Stromal cell of bone marrow (primary cell): ENCODE data around the gene SSBP4.

Source experiments
- DNase-seq: peaks from one replicate; pipeline ENCODE4 v3.0.0-alpha.2; 2012; ENCODE audit warnings: low read depth

The SSBP4 gene

GRCh38 chr19:18433735-18434398, 14.7 kb downstream of the SSBP4 start:
- DNase-seq: no peak

DNA sequence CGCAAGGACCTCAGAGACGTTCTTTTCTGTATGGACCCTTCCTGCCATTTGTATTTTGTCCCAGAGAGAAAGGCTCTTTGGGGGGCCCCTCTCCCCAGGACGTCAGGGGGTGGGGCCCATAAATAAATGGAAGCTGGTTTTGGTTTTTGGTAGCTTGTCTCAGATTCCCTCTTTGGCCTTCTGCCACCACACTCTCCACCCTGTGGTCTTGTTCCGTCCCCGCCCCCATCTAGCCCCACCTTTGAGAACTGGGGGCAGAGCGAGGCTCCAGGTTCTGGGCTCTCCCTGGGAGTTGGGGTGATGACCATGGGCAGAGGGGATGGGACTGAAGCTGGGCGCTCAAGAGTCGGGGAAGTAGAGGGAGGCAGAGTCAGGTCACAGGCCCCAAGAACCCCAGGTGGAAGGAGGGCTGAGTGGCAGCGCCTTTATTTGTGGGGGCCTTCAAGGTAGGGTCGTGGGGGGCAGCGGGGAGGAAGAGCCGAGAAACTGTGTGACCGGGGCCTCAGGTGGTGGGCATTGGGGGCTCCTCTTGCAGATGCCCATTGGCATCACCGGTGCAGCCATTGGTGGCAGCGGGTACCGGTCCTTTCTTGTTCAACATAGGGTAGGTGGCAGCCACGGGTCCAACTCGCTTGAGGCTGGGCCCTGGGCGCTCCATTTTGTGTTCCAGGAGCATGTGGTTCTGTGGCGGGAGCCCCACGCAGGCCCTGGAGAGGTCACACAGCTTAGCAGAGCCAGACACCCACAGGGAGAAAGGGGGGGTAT, 15.4 kb downstream of the SSBP4 start:
- no peak for DNase-seq

DNA sequence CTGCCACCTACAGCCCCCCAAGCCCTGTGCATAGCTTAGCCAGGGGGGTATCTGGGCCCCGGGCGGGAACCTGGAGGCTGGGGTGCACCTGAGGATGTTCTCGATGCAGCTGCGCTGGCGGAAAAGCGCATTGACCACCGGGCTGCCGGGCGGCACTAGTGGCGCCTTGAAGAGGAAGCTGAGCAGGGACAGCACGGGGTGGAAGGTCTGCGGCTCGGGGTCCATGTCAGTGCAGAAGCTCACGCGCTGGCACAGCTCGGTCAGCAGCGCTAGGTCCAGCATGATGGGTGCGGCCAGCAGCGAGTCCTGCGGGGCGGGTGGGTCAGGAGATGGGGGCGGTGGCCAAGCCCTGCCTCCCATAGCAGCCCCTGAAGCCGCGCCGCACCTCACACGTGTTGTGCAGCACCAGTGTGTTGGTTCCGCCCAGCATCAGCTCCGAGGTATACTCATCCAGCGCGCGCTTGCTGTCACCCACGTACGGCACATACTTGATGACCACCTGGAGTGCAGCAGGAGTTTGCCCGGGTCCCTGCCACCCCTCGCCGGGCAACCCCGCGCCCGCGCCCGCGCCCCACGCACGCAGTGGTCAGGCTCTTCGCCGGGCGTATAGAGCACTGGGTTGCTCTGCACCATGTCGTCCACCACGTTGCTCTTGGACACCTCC, 16.1 kb downstream of the SSBP4 start:
- no peak for DNase-seq

GRCh38 chr19:18435842-18436670, 16.9 kb downstream of the SSBP4 start:
- no peak for DNase-seq

- no peak for DNase-seq
Observed at GRCh38 chr19:18436671-18437490, 17.7 kb downstream of the SSBP4 start.

DNA sequence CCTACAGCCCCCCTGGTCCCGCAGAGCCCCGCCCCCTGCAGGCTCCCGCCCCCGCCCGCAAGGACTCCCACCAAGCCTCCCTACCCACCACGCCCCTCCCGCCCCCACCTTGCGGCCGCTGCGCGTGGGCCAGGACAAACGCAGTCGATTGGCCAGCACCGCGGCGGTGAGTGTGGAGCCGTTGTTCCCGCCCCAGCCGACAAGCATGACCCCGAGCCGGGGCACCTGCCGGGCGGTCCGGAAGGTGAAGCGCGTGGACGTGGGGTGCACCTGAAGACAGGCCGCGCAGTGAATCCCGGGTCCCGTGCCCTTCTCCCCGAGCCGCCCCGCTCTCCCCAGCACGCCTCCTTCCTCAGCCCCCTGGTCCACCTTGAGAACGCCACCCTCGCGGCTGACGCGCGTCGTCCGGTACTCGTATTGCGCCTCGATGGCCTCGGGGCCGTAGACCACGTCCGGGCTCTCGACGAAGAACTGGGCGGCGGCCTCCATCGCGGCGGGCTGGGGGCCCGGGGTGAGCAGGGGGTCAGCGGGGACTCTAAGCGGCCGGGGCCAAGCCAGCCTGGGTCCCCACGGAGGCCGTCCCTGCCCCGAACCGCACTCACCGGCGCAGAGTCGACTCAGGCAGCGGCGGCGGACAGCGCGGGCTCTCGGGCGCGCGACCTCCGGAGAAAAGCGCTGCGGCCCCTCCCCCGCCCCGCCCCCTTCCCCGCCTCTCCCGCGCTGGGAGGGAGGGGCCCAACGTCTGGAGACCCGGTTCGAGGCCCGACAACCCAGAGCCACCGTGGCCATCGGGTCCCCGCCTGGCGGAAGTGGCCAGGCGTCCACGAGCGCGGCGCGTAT, 18.5 kb downstream of the SSBP4 start, which contains the start of gene ISYNA1:
ISYNA1 (minus strand) TSS at position 643 of the 840 bp plus-strand sequence; CDS start at position 489, 154 bp downstream.
- no peak for DNase-seq

DNA sequence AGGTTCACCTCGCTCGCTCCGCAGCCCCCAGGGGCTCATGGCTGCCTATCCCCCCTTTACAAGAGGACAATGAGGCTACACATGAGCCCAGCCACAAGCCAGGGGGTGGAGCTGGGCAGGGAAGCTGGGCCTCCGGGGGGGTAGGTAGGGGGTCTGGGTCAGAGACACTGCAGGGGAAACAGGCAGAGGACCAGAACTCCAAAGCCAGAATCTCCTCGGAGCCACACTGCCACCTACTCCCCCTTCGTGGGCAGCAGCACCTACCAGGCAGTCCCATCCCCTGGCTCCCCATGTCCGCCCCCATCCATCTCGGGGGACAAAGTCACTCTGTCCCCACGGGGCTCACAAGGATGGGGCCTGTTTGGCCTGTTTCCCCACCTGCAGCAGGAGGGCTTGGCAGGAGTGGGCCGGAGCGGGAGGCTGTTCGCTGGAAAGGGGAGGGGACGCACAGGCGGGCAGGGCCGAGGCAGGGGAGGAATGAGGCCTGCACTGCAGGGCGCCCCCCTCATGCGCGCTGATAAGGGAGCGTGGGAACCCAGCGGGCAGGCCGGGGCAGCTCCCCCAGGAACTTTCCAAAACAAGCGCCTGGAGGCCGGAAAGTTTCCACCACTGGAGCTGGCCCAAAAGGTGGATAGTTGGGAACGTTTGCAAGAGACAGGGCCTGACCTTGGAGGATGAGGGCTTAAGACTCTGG, 19.3 kb downstream of the SSBP4 start:
- DNase-seq: no peak

GRCh38 chr19:18439025-18439909, 20.1 kb downstream of the SSBP4 start:
- no peak for DNase-seq

GRCh38 chr19:18439910-18440237, 20.7 kb downstream of the SSBP4 start:
- DNase-seq: no peak

DNA sequence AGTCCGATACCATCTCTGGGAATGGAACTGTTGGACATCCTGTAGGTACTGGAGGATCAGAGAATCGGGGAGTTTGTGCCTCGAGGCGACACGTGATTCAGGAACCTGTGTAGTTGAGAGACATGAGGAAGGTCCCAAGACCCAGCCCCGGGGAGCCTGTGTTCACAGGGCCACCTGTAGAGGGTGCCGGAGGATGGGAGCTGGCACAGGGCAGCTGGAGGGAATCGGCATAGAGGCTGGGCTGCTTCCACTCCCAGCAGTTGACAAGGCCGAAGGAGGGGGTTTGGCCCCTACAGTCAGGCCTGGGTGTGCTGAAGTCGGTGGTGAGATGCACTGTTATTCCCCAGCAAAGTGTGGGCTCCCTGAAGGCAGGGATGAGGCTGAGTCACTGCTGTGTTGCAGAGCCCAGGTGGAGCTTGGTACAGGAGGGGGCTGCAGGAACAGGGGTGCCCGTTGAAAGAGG, 21.2 kb downstream of the SSBP4 start:
- DNase-seq: no peak

DNA sequence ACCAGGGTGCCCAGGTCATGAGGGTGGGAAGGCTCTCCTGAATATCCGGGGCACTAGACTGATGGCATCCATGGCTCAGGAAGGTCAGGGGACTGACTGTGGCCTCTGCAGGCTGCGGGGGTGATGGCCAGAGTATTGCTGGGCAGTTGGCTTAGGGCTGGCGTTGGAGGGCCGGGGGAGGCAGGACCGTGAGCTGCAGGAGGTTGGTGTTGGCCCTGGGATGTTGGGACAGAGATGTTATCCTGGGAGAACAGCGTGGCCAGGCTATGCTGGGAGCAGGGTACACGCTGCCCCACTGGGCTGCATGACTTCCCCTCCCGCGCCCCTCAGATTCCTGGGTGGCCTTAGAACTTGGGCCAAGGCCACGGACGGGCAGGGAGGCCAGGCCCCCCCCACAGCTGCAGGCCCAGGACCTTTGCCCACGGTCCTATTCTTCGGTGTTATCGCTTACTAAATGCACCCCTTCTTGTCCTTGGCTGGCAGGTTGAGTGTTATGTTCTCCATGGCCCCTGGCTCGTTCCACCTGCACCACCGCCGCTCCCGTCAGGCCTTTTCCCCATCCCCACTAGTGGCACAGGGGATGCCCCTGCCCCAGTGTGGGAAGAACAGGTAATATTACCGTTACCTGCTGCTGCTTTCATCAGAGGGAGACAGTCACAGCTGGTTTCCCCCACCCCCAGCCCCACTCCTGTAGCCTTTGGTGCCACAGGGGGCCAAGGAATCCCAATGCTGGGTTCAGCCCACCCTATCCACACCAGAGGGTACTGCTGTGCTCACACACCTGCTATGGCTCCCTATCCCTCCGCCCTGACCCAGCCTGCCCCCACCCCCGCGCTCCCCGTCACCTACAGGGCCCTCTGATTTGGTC, 22.0 kb downstream of the SSBP4 start:
- no peak for DNase-seq

DNA sequence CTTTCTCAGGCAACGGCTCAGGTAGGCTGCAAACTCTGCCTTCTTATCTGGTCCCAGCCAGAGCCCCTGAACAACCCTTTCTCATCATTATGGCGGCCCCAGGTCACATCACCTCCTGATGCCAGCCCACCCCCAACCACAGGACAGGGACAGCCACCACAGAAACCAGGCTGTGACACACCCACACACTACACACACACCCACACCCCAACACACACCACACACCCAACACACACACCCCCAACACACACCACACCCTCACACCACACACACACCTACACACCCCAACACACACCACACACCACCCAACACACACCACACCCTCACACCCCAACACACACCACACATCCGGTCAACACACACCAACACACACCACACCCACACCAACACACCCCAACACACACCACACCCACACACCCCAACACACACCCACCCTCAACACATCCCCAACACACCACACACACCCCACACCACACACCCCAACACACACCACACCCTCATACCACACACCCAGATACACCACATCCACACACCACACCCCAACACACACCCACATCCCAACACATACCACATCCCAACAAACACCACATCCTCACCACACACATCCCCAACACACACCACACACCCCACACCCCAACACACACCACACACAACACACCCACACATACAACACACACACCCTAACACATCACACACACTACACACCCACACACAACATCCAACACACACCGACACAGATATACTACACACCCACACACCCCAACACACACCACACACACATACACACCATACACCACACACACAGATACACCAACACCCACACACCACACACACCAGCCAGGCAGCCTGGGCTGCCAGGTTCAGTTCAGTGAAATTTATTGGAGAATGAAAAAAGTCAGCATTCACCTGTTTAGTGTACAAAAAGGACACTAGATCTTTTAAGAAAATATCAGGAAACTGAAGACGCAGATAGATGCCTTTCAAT, 22.9 kb downstream of the SSBP4 start:
- no peak for DNase-seq

DNA sequence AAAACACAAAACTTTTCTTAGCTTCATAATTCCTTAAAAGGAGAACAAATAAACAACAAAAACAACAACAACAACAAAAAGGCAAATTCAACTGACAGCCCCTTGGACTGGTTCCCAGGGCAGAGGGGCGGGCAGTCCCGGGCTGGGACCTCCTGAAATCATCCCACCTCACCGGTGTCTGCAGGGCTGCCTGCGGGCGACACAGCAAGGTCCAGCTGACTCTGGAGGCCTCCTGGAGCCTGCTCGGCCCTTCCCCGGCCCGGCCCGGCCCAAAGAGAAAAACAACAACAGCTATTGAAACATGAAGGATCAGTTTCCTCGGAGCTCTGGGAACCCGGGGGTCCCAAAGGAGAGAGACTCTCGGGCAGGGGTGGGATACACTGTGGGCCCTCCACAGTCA, 23.7 kb downstream of the SSBP4 start:
- DNase-seq: no peak

DNA sequence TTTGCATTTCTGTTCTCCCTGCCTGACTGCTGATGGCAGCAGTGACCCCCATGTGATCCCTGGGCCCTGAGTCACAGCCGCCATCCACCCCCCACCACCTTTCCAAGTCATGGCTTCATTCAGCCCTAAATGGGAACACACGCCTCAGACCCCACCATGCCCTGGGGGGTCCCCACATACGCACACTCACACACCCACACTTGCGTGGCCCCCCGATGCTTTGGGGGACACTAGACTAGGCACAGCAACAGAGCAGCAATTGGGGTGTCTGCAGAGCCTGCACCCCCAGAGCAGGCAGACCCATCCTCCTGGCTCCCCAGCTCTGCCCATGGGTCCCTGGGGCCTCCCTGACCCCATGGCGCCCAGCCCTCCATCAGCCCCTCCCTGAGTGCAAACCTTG, 24.2 kb downstream of the SSBP4 start:
- no peak for DNase-seq

- DNase-seq: no peak
Observed at GRCh38 chr19:18443831-18444230, 24.6 kb downstream of the SSBP4 start.

DNA sequence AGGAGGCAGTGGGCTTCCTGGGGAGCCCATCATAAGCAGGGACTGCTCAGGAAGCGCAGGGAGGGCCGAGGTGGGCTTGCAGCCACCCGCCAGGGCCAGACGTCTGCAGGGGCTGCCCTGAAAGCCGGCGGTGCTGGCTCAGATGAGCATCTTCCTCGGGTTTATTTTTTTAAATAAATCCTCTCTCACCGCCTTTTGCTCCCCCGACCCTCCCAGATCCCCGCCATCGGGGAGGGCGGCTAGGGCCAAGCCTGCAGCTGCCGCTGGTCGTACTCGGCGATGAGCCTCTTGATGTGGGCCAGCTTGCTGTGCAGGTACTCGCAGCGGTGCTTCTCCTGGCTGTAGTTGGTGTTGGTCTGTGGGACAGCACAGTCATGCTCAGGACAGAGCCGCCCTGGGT, 25.3 kb downstream of the SSBP4 start:
- DNase-seq: no peak
